GM18526 (cell line): Measurements from ENCODE around the gene TXNL1.

ENCODE experiments used
- POLR2A ChIP-seq: IDR thresholded peaks from 3 replicates; pipeline ENCODE4 v1.6.1; 2011; ENCODE audit not compliant: insufficient read length; ENCODE audit errors: extremely low read depth

Gene TXNL1

DNA sequence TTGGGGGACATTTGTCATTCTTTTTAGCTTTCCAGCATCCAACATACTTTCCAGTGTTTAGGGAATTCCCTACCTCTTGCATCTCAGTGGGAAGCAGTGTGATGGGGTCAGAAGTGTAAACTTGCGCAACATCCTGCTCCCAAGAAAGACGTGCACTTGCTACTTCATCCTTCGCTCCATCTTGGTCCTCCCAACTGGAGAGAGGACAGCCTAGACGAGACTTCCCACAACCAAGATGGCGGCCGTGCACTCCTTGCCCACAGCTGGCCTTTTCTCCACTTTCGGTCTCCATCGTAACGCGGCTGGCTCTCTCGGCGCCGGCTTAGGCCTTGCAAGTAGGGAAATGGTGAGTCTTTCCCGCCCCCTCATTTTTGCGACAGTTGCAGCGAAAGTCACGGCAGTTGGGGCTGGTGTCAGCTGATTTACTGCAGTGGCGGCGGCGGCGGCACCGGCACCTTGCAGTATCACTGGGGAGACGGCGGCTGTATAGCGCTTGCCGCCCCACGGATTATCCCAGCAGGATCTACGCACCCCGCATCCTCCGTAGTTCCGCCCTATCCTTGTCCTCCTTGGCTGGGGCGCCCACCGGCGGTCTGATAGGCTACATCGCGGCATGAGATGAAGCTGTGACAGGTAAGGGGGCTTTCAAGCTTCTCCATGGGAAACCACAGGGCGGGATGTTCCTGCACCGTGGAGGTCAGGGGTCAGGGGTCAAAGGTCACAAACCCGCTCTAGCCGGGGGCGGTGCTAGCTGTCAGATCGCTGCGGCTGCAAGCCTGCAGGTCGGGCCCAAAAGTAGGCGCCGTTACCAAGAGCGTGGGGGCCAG lies 12.8 kb upstream of the TXNL1 start, which contains the start of gene WDR7:
TSS of gene WDR7 (plus strand) at position 416 of the 827 bp plus-strand sequence. CDS start 21,157 bp downstream, outside the sequence.
- TF ChIP-seq POLR2A: peak; percentile 67

DNA sequence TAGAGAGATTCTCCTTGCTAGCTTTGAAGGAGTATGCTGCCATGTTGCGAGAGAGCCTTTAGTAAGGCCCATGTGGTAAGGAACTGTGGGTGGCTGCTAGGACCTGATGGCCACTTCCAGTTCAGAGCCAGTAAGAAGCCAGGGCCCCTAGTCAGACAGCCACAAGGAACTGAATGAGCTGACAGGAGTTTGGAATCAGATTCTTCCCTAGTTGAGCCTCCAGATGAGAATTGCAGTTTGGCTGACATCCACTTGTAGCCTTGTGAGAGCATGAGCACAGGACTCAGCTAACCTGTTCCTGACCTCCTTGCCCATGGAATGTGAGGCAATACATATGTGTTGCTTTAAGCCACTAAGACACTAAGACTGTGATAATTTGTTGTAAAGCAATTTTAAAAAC lies 11.6 kb upstream of the TXNL1 start:
- no peak for TF ChIP-seq POLR2A

DNA sequence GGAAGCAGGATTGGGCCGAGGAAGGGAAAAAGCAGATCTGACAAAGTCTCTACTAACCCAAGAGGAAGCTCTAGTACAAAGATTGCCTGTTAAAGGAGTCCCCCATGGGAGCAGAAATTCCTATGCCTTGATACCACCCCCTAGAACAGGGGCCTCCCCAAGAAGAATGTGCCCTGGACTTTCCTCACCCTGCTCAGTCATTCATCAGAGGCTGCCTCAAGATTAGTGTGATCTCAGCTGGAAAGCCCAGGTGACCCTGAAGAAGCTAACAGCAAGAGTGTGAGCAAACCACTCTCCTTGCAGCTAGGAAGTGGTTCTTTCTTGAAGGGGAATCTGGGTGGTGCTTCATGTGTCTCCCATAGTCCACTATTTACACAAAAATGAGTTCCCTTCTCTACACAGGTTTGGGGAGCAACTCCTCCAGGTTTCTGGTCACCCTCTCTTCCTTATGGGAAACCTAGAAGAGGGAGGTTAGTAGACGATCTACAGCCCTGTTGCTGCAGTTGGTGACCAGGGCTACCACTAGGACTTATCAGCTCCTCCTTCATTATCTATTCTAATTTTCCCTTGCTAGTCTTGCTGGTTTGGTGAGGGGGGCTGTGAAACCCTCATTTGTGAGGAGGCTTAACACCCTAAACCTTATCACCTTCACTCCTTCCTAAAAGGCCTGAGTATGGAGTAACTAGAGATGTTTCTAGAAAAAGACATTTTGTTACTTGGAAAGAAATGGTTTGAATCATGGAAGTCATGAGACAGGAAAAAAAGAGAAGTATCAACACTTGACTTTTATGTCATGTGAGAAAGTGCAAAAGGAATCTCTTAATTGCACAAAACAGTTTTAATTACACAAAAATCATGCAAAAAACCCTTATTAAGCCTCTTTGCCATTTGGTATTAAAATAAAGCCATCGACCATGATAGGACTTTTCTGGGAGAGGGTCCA lies 9.8 kb upstream of the TXNL1 start:
- no peak for TF ChIP-seq POLR2A

DNA sequence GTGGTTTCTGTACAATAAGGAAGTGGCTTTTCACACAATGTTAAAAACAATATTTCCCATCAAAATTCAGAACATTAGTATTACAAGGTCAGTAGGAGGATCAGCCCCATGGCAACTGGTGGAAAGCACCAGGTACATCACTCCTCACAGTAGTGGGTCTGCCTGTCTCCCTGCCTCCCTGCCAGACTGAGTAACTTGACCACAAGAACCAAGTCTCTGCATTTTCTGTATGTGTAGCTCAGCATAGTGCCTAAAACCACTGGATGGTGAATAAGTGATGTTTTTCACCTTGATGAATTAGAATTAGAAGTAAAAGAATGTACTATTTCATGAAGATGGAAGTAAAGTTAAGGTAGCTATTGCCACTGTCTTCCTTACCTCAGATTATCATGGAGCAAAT lies 8.7 kb upstream of the TXNL1 start:
- no peak for TF ChIP-seq POLR2A

DNA sequence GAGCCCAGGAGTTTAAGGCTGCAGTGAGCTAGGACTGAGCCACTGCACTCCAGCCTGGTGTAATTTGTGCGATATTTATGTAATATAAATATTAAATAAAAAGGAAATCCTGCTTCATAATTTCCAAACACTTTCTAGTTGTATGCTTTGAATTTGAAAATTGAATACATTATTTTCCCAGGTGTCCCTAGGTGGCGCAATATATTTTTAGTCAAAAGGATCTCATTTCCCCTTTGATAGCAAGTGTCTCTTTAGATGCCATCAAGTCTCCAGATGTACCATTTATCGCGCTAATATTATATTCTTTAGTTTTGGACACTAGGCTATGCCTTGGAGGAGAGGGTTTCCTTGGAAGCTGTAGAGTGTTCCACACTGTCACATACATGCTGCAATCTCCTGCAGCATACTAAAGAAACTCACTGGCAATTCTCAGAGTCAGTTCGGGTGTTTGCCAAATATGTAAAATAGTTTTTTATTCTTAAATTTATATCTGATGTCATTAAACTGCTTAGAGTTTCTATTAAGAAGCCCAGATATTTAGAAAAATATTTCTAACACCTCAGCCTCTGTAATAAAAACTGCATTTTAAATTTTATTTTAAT lies 7.1 kb upstream of the TXNL1 start:
- no peak for TF ChIP-seq POLR2A

DNA sequence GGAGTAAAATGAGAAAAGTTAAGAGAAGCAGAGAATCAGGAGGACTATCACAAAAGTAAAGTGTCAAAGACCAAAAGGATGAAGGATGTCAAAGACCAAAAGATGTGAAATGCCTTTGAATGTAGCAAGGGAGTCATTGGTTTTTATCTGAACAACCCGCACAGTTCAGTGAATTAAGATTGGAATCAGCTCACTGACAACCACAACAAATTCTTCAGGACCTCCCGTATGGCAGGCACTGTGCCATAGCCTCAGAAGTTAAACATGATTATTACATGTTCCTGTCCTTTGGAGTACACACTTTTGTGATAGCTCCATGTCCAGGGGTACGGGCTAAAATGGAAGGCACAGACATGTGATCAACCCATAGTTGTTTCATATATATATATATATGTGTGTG lies 5.0 kb upstream of the TXNL1 start:
- TF ChIP-seq POLR2A: no peak

DNA sequence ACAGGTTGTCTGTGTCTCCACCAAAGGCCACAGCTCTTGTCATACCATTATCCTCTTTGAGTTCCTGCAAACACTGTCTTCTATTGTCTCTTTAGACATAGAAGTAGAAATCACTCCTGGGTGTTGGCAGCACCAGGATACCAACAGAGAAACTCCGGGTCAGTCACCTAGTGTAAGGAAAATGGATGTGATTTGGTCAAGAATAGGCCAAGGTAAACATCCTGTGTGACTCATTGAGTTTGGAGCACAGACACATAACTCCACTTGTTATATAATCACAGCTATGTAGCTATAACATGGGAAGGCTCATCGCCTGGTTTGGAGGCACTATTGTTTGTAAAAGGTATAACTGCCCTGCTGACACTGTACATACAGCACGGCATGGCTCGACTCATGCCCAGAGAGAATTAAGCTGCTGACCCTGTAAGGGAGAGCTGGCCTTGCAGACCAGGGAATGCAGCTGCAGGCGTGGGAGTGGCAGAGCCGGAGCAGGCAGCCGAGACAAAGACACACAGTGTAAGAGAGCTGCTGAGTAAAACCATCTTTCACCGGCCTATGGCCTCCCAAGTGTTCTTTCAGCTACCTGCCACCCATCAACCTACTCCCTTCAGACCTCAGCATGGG lies 3.4 kb upstream of the TXNL1 start:
- TF ChIP-seq POLR2A: no peak

DNA sequence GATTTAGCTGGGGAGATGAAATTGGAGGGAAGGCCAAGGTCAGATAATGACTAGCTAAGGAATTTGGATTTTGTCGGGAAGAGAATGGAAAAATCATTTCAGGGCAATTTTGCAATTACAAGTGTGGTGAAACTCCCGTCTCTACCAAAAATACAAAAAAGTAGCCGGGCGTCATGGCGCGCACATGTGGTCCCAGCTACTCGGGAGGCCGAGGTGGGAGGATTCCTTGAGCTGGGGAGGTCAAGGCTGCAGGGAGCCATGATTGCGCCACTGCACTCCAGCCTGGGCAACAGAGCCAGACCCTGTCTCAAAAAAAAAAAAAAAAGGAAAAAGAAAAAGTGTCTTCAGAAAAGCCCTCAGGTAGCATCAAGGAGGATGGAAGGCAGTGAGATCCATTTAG lies 1.2 kb upstream of the TXNL1 start:
- no peak for TF ChIP-seq POLR2A

DNA sequence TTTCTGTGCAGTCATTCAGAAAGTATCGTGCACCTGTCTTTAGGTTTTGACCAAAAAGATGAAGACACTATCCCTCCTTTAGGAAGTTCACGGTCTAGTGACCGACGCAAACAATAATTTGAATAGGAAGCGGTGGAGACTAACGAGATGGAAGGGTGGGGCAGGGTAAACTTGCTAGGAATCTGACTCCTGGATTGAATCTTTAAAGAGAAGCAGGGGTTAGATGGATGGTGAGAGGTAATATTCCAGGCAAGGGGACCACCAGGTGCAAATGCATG lies 651 bp upstream of the TXNL1 start:
- no peak for TF ChIP-seq POLR2A

DNA sequence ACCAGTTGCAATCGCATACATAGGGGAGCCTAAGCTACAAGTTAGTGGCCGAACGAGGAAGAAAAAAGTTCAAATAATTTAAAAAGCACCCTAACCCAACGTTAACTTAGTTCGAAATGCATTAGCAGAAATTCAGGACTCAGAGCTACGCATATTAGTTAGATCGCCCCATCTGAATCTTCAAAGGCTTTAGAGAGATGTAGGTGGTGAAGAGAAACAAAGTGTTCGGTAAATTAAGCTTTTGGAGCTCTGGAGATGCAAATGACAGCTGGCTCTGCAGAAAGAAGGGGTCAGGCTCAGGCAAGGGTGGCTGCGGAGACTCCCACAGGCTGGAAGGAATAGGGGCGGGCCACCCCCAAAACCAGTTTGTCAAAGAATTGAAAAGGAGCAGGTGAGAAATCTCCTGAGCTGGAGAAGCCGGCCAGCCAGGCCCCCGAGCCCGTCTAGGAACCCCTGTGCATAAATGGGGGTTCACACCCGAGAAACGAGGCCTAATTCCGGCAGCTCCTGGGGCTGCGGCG lies 621 bp downstream of the TXNL1 start:
- TF ChIP-seq POLR2A: no peak

DNA sequence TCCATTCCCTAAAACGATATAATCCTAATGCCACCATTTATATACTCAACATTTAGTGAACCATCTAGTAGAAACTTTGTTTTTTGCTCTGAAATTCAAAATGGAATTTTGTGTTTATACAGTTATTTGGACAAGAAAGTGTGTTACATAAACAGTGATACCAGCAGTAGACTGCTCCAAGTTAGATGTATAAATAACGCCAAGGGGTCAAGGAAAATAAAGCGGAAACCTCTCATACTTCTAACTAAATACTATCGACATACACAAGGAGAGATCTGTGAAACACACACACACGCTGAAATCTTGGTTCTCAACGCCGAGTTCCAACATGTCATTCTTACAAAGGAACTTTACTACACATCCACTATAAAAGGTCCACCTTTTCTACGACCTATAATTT lies 1.2 kb downstream of the TXNL1 start:
- no peak for TF ChIP-seq POLR2A

DNA sequence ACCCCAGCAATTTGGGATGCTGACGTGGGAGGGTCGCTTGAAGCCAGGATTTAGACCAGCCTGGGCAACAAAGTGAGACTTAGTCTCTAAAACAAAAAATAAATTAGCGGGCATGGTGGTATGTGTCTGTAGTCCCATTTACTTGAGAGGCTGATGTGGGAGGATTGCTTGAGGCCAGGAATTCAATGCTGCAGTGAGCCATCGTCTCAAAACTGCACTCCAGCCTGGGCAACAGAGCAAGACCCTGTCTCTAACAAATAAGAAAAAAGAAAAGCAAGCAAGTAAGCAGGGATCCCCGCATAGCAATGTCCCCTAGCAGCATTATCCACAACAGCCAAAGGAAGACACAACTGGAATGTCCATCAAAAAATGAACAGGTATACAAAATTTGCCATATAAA lies 3.4 kb downstream of the TXNL1 start:
- TF ChIP-seq POLR2A: no peak

DNA sequence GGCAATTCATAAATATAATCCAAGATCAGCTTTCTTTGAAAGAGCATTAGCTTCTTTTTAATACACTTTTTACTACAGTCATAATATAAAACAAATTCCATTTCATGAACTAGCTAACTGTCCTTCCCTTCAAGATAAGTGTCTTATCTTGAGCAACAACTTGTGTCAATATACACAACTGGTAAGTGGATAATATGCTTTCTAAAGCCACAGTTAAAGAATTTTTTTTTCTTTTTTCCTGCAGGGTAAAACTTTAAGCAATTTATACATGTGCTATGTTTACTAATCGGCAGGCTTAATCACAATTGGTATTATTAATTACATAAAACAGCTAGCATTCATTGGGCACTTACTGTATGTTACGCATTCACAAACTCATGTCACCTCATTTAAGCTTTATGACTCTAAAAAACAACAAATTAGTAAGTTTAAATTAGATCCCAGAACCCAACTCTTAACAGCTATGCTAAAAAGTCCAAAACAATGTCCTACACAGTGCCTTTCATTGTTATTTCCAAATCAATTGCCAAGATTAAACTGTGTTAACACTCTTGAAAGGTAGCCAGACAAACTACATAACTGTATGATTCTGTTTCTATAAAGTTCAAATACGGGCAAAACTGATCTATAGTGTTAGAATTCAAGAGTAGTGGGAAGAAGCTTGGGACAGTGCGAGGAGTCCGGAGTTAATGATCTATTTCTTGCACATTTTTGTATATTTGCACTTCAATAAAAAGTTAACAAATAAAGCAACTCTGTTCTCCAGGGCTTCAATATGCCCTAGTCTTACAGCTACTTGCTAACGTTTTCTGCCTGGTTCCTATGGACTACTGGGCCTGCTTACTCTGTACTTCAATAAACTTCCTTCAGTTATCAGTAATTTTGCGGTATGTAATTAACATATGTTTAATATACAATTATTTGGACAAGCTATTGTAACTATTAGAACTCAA lies 6.0 kb downstream of the TXNL1 start:
- TF ChIP-seq POLR2A: no peak

DNA sequence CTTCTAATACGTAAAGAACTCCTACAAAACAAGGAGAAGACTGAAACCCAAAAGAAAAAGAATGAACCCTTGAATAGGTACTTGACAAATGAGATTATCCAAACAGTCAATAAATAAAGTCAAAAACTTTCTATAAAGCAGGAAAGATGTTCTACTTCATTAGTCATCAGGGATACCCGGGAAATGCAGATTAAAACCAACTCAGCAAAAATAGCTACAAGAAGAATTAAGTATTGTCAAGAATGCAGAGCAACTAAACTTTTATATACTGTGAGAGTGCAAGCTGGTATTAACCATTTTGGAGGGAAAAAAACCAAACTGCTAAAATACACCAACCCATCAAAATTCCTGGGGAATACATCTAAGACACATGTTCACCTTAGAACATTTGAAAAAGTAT lies 10.4 kb downstream of the TXNL1 start:
- no peak for TF ChIP-seq POLR2A

DNA sequence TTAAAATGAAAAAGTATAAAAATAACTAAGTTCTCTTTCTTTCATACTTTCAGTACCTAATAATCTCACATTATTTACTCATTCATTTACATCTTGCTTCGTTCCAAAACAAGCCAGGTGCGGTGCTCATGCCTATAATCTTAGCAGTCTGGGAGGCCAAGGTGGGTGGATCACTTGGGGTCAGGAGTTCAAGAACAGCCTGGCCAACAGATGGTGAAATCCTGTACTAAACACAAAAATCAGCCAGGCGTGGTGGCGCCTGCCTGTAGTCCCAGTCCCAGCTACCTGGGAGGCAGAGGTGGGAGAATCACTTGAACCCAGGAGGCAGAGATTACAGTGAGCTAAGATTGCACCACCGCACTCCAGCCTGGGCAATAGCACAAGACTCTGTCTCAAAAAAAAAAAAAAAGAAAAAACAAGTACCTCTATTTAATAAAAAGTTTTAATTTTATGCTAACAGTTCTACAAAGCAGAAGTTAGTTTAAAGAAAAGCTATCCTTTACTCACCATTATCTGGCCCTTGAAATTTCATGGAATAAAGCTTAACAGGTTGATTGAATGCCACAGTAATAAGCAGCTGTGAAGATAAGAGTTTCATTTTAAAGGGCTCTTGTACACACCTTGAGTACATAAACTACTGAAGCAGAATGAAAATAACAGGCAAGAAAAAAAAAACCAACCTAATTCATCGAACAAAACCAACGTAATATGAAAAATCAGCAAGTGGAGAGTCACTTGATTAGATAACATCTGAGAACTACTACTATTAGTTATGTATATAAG lies 22.5 kb downstream of the TXNL1 start:
- no peak for TF ChIP-seq POLR2A
